ENCODE results near the gene SFT2D1.

The SFT2D1 gene

GRCh38 chr6:166277892-166278578 is 64.3 kb downstream of the SFT2D1 start:
- DNase-seq (ENCODE audit: low read depth) = no peak

- no peak for DNase-seq (ENCODE audit: low read depth)
Measured at GRCh38 chr6:166277018-166277417, 65.3 kb downstream of the SFT2D1 start.

- DNase-seq (ENCODE audit: low read depth) = peak; percentile 62
Measured at GRCh38 chr6:166275714-166276166, 66.6 kb downstream of the SFT2D1 start.

- no peak for DNase-seq (ENCODE audit: low read depth)
Measured at GRCh38 chr6:166274739-166275370, 67.5 kb downstream of the SFT2D1 start.

- no peak for DNase-seq (ENCODE audit: low read depth)
Measured at GRCh38 chr6:166274163-166274562, 68.2 kb downstream of the SFT2D1 start.

- DNase-seq (ENCODE audit: low read depth) = no peak
Measured at GRCh38 chr6:166271376-166271765, 71.0 kb downstream of the SFT2D1 start.

- no peak for DNase-seq (ENCODE audit: low read depth)
Measured at GRCh38 chr6:166270706-166271375, 71.5 kb downstream of the SFT2D1 start.

Measured in stimulated activated CD8-positive, alpha-beta memory T cell treated with anti-CD3 and anti-CD28 coated beads, Interleukin-7, amount 100 ng/mL, for 24 hours (primary cell).